ENCODE results near the gene CLEC17A. TPM values are rescaled to one million over a fixed set of nuclear protein-coding genes. Genes with fewer than 3 reads are reported as not detected.

The CLEC17A gene
- total and polyA plus RNA-seq, 2 of the 8 experiments (the other 6 are each of a cell fraction or from before 2014, with no cell fraction given): not detected

DNA sequence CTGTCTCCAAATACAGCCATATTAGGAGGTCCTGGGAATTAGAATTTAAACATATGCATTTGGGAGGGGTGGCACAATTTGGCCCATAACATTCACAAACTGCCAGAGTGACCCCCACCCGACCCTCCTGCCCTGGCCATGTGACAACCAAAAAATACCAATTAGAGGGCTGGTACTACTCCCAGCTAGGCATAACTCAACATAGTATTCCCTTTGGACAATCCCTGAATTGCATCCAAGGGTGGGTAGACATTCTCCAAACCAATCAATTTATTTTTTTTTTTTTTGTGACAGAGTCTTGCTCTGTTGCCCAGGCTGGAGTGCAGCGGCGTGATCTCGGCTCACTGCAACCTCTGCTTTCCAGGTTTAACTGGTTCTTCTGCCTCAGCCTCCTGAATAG, 29.8 kb downstream of the CLEC17A start:
- no peak overlapping the region for H3K23ac ChIP-seq (ENCODE audit: insufficient read length)
- H3K23me2 ChIP-seq (ENCODE audit: low read depth, low read length): no peaks in the 10 kb centered on the region
- no peak overlapping the region for H4K8ac ChIP-seq (ENCODE audit: extremely low read depth, insufficient read depth, low read length)
- H4K5ac ChIP-seq (ENCODE audit: insufficient read length, low read depth, low read length): no peak overlapping the region
- H3K27ac ChIP-seq (ENCODE audit: low read depth, low read length): no peak overlapping the region
- H3K79me1 ChIP-seq (ENCODE audit: low read depth, low read length): no peaks in the 10 kb centered on the region
- H4K20me1 ChIP-seq (replicated peaks in 1 of 2; ENCODE audit: control insufficient read depth in 1 of 2, insufficient read depth in 2 of 2, low read length in 2 of 2): no peaks in the 10 kb centered on the region
- H2BK5ac ChIP-seq (ENCODE audit: low read depth, low read length): no peak overlapping the region
- H4K91ac ChIP-seq (replicated peaks; ENCODE audit: insufficient read length, low read length): no peak overlapping the region
- H3K4me3 ChIP-seq (ENCODE audit: extremely low read depth in 1 of 4, insufficient read depth in 2 of 4, low read depth in 3 of 4, low read length in 4 of 4): no peak overlapping the region
- H3K18ac ChIP-seq (ENCODE audit: extremely low read depth, low read length): no peak overlapping the region
- H2BK20ac ChIP-seq (ENCODE audit: low read length): no peak overlapping the region
- POLR2A ChIA-PET (ENCODE audit: partially characterized antibody): no interaction called here
- H2BK12ac ChIP-seq (ENCODE audit: low read depth, low read length): no peak overlapping the region
- no peak overlapping the region for H3K4me2 ChIP-seq (ENCODE audit: insufficient read depth in 1 of 2, low read depth in 2 of 2, low read length in 2 of 2)
- WGBS, 2 experiments (ENCODE audit: extremely low coverage in 1 of 2, insufficient coverage in 1 of 2, insufficient read length in 1 of 2, insufficient replicate concordance in 2 of 2, low coverage in 1 of 2, low lambda C conversion rate in 2 of 2, missing lambda C conversion rate in 1 of 2): 88% methylated on average over 4 of the region's 4 CpGs; no CpG with 5 or more reads in 1 of the 2 experiments
- no peak overlapping the region for H3K9ac ChIP-seq (replicated peaks in 1 of 4; ENCODE audit: extremely low read depth in 1 of 4, low read depth in 3 of 4, low read length in 3 of 4)
- no peaks in the 10 kb centered on the region for H3K36me3 ChIP-seq (ENCODE audit: control insufficient read depth in 2 of 4, insufficient read depth in 4 of 4, low read length in 3 of 4)
- H3K4me1 ChIP-seq (replicated peaks in 1 of 4; ENCODE audit: control insufficient read depth in 3 of 4, insufficient read depth in 4 of 4, low read length in 3 of 4): no peaks in the 10 kb centered on the region
- H2BK15ac ChIP-seq (ENCODE audit: low read length): no peak overlapping the region
- H2BK120ac ChIP-seq (replicated peaks; ENCODE audit: low read depth, low read length): no peak overlapping the region
- FAIRE-seq (no peak), DNase-seq (ENCODE audit: low read depth in 1 of 2, low spot score in 2 of 2) (no peak)
- no peak for TF ChIP-seq BACH1 (IDR thresholded peaks at IDR 0.05; ENCODE audit: low read length)
- no peak for TF ChIP-seq FOSL1 (IDR thresholded peaks at IDR 0.05; ENCODE audit: insufficient read depth, low read depth, low read length)
- no peak overlapping the region for H2AK5ac ChIP-seq (ENCODE audit: low read depth, low read length)
- CTCF ChIA-PET (ENCODE audit: partially characterized antibody): interaction anchor here (1.6 kb wide), 1 partner anchor 70 kb away, joined by 3 read pairs; no protein-coding TSS in a partner anchor
- H3K56ac ChIP-seq (replicated peaks; ENCODE audit: insufficient read length, low read depth, low read length): no peak overlapping the region
- H3K14ac ChIP-seq (ENCODE audit: insufficient read length): no peak overlapping the region
- H3K4ac ChIP-seq (replicated peaks; ENCODE audit: insufficient read length, low read depth, low read length): no peak overlapping the region
- no peaks in the 10 kb centered on the region for H3K27me3 ChIP-seq (replicated peaks in 1 of 4; ENCODE audit: control insufficient read depth in 3 of 4, extremely low read depth in 1 of 4, insufficient read depth in 3 of 4, low read length in 3 of 4)
- peaks cover 44 to 60% of the 10 kb centered on the region in 2 experiments for H3K9me3 ChIP-seq (ENCODE audit: insufficient read depth in 2 of 2, low read depth in 1 of 2, low read length in 1 of 2)
- H2AFZ ChIP-seq (ENCODE audit: low read length): no peak overlapping the region
- no peaks in the 10 kb centered on the region for H3K79me2 ChIP-seq (ENCODE audit: control insufficient read depth in 1 of 2, insufficient read depth in 2 of 2, low read length in 2 of 2)
